Epithelial cell of proximal tubule (primary cell): ENCODE measurements around the gene NELFCD. TPM values are rescaled to one million over a fixed set of nuclear protein-coding genes. Genes with fewer than 3 reads are reported as not detected.

Source experiments
- DNase-seq: peaks from one replicate; pipeline ENCODE4 v3.0.0-alpha.2; 2011; ENCODE audit warnings: low read depth
- H3K4me3 ChIP-seq: 2 replicates; pipeline ENCODE4 v1.5.1; 2011; ENCODE audit warnings: low read depth, mild to moderate bottlenecking, low read length
- CTCF ChIP-seq: conservative IDR thresholded peaks from 2 replicates; pipeline ENCODE4 v1.5.1; 2012; ENCODE audit warnings: low read depth, mild to moderate bottlenecking, low read length
- total RNA-seq: library from RNA; depleted of rRNA; stranded (reverse); fragments of >200 nt; gene quantifications from 2 replicates; pipeline ENCODE4 v1.2.3, GENCODE V29; 2015

Gene NELFCD
- total RNA-seq, 1 donor from 2014 or later, result 52.4 TPM

DNA sequence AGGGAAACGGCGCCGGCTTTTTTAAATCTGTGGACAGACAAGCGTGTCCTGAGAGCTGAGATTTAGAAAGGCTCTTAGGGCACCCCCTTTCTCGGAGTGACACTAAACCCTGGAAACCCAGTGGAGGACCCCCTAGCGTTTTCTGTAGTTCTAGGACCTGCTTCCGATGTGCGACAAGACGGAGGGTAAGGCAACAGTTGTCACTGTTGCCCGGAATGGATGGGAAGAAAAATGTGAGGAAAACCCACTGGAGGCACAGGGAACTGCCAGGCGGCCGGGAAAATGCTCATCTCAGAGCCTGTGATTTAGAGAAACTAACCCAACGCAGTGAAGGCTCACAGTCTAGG, 51.6 kb downstream of the NELFCD start:
- peak; percentile 6 for TF ChIP-seq CTCF
- H3K4me3 ChIP-seq, result peak overlapping the region; percentile 87
- DNase-seq, result no peak

GRCh38 chr20:59033093-59033492, 52.0 kb downstream of the NELFCD start:
- peak overlapping the region; percentile 87 for H3K4me3 ChIP-seq
- no peak for DNase-seq
- no peak for TF ChIP-seq CTCF

DNA sequence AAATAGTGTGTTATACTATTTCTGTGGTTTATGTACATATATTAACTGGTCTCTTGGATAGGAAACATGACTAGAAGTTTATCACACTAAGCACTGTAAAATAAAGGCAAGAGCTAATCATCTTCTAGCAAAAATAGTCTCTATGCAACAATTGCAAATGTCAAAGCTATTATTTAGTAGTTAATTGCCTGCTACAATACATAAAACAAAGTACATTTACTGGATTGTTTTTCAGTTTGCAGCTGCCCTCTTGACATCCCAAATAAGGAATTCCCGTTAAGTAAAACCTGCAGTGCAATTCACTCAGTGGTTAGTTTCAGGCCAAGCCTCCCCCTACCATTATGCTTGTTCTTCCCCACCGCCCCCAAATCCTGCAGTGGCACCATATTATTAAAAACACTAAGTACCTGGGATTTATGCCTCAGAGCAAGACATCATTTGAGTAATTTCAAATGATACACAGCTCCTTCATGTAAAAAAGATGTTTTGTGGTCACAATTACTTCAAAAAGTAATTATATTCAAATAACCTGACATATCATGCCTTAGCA, 52.6 kb downstream of the NELFCD start:
- DNase-seq, result no peak
- no peak overlapping the region for H3K4me3 ChIP-seq
- no peak for TF ChIP-seq CTCF

DNA sequence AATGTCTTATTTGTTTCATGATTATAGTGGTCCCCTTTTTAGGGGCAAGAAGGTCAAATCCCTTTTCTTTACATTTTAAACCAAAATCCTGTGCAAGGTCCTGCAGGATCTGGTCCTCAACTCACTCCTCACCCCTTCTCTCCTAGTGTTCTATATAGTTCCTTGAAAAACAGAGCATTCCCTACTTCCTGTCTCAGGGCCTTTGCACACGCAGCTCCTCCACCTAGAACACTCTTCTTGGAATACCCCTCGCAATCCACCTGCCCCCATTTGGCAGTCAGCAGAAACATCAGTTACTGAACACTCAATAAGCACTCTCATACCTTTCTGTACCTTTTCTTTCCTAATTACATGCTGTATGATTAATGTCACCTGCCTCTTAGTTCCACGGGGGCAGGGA, 54.3 kb downstream of the NELFCD start:
- no peak for TF ChIP-seq CTCF
- DNase-seq, result no peak
- H3K4me3 ChIP-seq, result no peak overlapping the region

DNA sequence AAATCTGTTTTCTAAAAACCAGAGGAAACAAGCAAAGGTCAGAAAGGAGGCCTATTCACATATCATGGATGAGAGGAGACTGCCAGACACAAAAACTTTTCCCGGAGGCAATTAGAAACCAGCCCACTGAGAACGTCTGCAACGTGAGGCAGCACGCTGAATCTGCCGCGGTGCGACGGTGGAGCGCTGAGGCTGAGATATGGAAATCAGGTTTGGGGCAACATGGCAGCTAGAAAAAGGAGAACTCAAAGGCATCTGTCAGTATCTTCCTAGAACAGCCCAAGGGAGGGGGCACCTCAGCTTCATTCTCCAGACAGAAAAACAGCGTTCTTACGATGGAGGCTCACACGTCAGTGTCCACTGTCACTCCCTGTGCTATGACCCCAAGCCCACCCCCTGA, 56.3 kb downstream of the NELFCD start:
- no peak for TF ChIP-seq CTCF
- no peak for DNase-seq
- no peak overlapping the region for H3K4me3 ChIP-seq

GRCh38 chr20:59039233-59039632, 58.2 kb downstream of the NELFCD start:
- DNase-seq, result no peak

More at GRCh38 chr20:59039233-59039632, 58.2 kb downstream of the NELFCD start:
- no peak for TF ChIP-seq CTCF
- H3K4me3 ChIP-seq, result no peak overlapping the region
